ENCODE results near the gene ITCH.
"Not testable (repeated sequence)": the region's sequence is repeated elsewhere in the genome, so short reads cannot be mapped to it uniquely, and the experiment has no call there.

Gene ITCH

DNA sequence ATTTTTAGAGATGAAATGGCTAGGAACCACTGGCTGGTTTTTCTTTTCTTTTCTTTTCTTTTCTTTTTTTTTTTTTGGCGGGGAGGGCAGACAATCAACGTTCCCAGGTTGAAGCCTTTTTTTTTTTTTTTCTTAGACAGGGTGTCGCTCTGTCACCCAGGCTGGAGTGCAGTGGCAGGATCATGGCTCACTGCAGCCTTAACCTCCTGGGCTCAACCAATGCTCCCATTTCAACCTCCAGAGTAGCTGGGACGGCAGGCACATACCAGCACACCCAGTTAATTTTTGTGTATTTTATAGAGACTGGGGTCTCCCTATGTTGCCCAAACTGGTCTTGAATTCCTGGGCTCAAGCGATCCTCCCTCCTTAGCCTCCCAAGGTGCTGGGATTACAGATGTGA, 18.8 kb upstream of the ITCH start:
- no peak for DNase-seq

DNA sequence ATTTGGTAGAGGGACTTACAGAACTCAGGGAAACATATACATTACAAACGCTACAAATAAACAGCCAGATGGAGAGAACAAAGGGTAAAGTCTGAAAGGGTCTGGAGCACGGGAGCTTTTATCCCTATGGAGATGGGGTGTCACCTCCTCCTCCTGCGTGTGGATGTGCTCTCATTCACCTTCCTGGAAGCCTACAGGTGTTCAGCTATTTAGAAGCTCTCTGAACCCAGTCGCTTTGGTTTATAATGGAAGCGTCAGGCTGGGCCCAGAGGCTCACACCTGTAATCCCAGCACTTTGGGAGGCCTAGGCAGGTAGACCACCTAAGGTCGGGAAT, 17.7 kb upstream of the ITCH start:
- DNase-seq = no peak

DNA sequence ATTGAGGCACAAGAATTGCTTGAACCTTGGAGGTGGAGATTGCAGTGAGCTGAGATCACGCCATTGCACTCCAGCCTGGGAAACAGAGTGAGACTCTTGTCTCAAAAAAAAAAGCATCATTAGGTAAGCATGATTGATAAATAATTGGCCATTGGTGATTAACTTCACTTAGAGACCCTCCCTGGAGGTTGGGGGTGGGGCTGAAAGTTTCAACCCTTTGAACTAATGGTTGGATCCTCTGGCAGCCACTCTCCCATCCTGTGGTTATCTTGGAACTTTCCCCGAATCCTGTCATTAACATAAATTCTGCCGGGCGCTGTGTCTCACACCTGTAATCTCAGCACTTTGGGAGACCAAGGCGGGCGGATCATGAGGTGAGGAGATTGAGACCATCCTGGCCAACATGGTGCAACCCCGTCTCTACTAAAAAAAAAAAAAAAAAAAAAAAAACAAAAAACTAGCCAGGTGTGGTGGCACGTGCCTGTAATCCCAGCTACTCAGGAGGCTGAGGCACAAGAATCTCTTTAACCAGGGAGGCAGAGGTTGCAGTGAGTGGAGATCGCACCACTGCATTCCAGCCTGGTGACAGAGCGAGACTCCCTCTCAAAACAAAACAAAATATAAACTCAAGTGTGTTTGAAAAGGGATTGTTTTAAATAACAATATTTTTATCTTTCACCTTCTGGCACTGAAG, 17.1 kb upstream of the ITCH start:
- DNase-seq = not testable (repeated sequence)

DNA sequence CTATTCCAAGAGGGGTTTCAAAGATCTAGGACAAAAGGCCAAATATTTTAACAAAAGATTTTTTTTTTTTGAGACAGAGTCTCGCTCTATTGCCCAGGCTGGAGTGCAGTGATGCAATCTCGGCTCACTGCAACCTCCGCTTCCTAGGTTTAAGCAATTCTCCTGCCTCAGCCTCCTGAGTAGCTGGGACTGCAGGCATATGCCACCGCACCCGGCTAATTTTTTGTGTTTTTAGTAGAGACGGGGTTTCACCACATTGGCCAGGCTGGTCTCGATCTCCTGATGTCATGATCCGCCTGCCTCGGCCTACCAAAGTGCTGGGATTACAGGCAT, 16.6 kb upstream of the ITCH start:
- not testable (repeated sequence) for DNase-seq

DNA sequence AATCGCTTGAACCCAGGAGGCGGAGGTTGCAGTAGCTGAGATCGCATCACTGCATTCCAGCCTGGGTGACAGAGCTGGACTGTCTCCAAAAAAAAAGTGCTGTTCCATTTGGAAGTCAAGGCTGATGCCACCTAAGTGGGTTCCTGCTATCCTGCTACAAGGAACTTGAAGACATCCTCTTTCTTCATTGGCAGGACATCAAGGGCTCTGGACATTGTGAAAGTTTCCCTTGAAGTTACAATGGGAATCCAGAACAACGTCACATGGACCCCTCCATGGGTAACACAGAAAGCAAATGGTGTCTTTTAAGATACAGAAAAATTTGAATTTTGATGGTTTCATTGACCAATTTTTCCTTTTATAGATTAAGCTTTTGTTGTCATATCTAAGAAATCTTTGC, 15.5 kb upstream of the ITCH start:
- no peak for DNase-seq

DNA sequence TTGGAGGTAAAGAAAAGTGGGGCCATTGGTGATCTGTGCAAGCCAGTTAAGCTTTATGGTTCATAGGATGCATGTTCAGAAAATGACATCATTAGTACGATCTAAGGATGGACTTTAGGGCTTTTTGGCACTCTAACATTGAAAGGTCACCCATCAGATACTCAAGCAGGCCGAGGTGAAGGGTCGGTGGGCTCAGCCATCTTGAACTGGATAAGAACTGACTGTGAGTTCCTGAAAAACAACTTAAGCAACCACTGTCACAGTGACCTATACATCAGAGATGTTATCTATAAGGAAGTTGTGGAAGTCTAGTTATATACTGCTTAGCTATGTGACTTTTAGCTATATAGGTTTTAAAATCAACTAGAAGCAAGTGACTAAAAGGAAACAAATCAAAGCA, 13.0 kb upstream of the ITCH start:
- no peak for DNase-seq

GRCh38 chr20:34353467-34353866, 9.6 kb upstream of the ITCH start:
- not testable (repeated sequence) for DNase-seq

DNA sequence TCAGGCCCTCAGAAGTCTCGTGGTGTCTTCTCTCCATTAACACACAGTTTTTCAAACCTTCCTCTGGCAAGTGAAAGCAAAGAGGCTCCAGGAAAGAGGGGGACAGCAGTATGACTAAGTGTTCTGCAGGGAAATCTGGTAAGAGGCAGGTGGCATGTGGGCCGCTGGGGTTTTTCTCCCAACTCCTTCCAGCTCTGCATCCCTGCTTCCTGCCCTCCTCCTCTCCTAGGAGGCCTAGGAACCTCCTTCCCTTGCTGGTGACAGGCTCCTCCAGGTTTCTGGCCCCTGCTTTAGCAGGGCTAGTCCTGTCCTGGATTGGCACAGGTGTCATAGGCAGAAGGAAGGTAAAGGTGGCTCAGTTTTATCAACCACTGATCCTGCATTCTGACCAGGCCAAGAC, 7.6 kb upstream of the ITCH start:
- no peak for DNase-seq

GRCh38 chr20:34359729-34360128, 3.3 kb upstream of the ITCH start:
- DNase-seq = not testable (repeated sequence)

- DNase-seq = no peak
Observed at GRCh38 chr20:34362502-34363061, 491 bp upstream of the ITCH start.

DNA sequence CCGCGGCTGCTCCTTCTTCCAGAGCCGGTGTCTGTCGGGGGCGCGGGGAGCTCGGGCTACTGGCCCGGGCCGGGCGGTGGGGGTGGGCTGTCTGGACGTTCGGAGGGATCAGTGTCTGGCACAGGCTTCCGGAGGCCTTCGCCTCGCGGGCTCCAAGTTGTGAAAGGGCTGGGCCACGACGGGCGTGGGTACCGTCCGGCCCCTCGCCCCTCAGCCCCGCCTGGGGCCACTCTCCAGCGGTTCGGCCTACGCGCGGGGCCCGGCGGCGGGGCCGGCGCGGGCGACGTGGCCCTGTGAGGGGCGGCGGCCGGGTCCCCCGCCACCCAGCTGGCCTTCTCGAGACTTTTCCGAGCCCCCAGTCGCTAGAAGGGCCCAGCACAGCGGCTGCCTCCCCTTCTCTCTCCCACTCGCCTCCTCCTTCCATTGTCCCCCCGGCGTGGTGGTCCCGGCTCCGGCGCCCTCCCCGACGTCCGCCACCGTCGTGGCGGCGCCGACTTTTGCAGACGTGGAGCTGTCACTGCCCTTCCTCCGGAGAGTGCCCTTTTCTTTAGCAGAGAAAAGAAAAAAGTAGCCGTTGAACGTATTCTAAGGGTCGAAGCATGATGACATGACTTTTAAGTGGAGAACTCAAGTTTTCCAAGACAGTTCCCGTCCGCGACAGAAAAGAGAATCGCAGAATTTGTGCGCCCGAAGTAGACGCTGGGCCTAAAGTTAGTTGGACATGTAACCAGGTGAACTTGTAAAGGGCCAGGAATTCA, 571 bp downstream of the ITCH start:
- DNase-seq = no peak

DNA sequence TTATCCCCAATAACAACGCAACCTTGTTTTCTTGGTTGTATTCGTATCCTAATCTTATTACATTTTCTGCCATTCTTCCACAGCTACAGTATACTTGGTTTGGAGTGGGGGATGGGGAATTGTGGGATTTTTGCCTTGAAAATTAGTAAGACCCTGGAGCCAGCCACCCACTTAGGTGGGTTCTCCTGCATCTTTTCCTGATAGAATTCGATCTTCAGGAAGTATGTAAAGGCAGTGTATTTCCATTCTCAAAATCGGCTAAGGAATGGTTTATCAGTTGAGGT, 1.1 kb downstream of the ITCH start:
- no peak for DNase-seq

GRCh38 chr20:34365765-34366213, 2.7 kb downstream of the ITCH start:
- no peak for DNase-seq

GRCh38 chr20:34367155-34367554, 4.1 kb downstream of the ITCH start:
- DNase-seq = no peak

DNA sequence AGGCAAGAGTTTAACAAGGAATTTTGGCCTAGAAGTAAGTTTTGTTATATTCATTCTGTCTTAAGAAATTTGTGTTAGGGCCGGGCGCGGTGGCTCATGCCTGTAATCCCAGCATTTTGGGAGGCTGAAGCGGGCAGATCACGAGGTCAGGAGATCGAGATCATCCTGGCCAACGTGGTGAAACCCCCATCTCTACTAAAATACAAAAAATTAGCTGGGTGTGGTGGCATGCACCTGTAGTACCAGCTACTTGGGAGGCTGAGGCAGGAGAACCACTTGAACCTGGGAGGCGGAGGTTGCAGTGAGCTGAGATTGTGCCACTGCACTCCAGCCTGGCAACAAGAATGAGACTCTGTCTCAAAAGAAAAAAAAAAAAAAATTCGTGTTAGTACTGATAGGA, 4.8 kb downstream of the ITCH start:
- DNase-seq = not testable (repeated sequence)

- DNase-seq = no peak
Observed at GRCh38 chr20:34368547-34368946, 5.5 kb downstream of the ITCH start.

DNA sequence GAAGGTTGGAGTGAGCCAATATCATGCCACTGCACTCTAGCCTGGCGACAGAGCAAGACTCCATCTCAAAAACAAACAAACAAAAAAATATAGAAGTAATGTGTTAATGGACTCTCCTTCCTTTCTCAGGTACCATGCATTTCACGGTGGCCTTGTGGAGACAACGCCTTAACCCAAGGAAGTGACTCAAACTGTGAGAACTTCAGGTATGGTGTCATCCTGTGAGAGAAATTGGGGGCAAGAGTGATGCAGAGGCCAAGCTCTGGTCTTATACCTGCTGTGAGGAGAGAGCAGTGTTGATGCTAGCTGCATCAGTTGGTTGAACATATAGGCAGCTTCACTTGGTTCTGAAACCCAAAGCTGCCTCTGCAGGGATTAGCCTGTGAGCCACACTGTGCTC, 6.2 kb downstream of the ITCH start:
- DNase-seq = no peak

DNA sequence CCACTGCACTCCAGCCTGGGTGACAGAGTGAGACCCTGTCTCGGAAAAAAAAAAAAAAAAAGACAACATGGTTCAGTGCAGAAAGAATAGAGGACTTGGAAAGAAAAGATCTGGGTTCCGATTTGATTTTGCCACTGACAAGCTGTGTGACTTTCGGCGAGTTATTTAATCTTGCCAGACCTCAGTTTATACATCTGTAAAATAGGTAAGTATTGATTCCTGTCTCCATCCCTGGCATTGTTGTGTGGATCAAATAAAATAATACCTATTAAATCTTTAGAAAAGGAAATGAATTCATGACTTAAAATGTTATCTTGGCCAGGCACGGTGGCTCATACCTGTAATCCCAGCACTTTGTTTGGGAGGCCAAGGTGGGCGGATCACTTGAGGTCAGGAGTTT, 7.0 kb downstream of the ITCH start:
- no peak for DNase-seq

DNA sequence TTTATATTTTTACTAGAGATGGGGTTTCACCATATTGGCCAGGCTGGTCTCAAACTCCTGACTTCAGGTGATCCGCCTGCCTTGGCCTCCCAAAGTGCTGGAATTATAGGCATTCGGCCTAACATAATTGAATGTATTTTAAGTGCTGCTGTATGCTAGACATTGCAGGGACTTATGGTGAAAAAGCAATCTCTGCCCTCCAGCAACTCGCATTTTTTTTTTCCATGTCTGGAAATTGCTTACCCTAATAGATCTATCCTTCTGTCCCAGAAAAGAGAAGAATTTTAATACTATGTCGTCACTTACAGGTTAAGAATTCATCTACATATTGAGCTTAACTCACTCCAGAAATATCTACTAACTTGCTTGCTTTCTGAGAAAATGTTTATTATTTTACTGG, 10.4 kb downstream of the ITCH start:
- no peak for DNase-seq

GRCh38 chr20:34374209-34374760, 11.2 kb downstream of the ITCH start:
- DNase-seq = no peak

- DNase-seq = no peak
Observed at GRCh38 chr20:34375977-34376430, 12.9 kb downstream of the ITCH start.

DNA sequence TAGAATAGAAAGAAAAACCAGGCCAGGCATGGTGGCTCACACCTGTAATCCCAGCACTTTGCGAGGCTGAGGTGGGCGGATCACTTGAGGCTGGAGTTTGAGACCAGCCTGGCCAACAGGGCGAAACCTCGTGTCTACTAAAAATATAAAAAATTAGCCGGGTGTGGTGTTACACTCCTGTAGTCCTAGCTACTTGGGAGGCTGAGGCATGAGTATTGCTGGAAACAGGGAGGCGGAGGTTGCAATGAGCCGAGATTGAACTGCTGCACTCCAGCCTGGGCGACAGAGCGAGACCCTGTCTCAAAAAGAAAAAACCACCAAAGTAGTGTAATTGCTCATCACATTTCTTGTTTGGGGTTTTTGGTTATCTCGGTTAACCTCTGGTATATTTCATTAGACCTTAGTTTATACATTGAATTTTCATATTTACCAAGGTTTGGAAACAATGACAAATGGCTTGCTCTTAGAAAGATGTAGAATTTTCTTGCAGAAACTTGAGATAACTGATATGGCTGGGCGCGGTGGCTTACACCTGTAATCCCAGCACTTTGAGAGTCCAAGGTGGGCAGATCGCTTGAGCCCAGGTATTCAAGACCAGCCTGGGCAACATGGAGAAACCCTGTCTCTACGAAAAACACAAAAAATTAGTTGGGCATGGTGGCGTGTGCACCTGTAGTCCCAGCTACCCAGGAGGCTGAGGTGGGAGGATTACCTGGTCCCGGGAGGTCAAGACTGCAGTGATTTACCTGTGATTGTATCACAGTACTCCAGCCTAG, 14.2 kb downstream of the ITCH start:
- DNase-seq = no peak

DNA sequence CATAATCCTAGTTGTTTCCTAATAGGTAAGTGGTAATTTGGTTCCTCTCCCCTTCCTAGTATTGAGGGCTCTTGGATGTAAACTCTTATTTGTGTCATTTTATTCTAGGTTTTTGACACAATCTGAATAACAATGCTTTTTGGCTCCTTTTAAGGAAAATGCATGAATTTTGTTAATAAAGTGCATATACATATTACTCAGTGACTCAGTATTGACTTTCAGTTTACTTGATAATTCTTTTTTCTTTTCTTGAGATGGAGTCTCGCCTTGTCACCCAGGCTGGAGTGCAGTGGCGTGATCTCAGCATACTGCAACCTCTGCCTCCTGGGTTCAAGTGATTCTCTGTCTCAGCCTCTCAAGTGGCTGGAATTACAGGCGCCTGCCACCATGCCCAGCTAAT, 19.1 kb downstream of the ITCH start:
- no peak for DNase-seq
